Kidney epithelial cell (primary cell): Measurements from ENCODE around the gene SARS1. TPM values are rescaled to one million over a fixed set of nuclear protein-coding genes. Genes with fewer than 3 reads are reported as not detected.

Experiments used
- DNase-seq: peaks from one replicate; pipeline ENCODE4 v3.0.0-alpha.2; 2010; ENCODE audit warnings: low read depth
- H3K27me3 ChIP-seq: 2 replicates; pipeline ENCODE4 v1.6.0; 2011; ENCODE audit warnings: low read length; ENCODE audit not compliant: control insufficient read depth, insufficient read depth
- H3K36me3 ChIP-seq: 2 replicates; pipeline ENCODE4 v1.5.1; 2011; ENCODE audit warnings: low read length; ENCODE audit not compliant: control insufficient read depth, insufficient read depth
- H3K4me3 ChIP-seq: 2 replicates; pipeline ENCODE4 v1.5.1; 2011; ENCODE audit warnings: low read depth, mild to moderate bottlenecking, control low read depth, low read length
- total RNA-seq: library from RNA; depleted of rRNA; stranded (reverse); fragments of >200 nt; gene quantifications from 2 replicates; pipeline ENCODE4 v1.2.3, GENCODE V29; 2015
- TF ChIP-seq, protein P1 (sequence below): IDR thresholded peaks from 2 replicates; pipeline ENCODE4 v1.5.1; 2011; ENCODE audit warnings: mild to moderate bottlenecking, moderate library complexity, low read length, control low read depth, inconsistent platforms; ENCODE audit not compliant: insufficient read depth, poor library complexity, severe bottlenecking

The SARS1 gene
- total RNA-seq, 1 donor from 2014 or later = 411 TPM

DNA sequence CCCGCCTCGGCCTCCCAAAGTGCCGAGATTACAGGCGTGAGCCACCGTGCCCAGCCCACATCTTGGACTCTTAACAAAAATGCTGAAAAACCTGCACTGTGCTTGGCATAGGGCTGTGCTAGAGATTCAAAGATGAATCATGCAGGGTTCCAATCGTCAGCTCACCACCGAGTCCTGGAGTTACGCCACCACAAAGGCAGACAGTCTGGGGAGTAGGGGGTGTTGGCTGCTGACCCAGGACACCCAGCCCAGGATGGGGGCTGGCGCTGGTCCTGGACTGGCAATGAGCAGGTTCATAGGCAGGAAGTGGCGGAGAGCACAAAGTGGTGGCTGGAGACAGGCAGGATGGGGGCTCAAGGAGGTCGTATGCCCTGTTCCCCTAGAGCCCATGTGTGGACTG lies 53.2 kb downstream of the SARS1 start:
- no peaks in the 10 kb centered on the region for H3K27me3 ChIP-seq

DNA sequence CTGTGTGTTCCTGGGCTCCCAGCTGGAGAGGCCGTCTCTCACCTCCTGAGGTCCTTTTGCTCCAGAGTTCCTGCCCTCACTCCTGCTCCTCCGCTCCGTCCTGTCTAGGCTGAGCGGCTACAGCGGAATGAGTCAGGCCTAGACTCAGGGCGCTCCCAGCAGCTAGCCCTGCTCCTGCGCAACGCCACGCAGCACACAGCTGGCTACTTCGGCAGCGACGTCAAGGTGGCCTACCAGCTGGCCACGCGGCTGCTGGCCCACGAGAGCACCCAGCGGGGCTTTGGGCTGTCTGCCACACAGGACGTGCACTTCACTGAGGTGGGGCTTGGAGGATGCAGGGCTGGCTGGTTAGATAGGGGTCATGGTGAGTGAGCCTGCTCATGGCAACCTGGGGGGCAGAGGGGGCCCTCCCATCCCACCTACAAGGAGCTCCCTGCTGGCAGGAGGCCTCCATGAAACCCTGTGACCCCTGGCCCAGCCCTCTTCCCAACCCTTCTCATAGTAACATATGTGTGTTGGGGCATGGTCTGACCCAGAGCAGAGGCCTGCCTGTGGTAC lies 54.1 kb downstream of the SARS1 start:
- TF ChIP-seq, protein P1, sequence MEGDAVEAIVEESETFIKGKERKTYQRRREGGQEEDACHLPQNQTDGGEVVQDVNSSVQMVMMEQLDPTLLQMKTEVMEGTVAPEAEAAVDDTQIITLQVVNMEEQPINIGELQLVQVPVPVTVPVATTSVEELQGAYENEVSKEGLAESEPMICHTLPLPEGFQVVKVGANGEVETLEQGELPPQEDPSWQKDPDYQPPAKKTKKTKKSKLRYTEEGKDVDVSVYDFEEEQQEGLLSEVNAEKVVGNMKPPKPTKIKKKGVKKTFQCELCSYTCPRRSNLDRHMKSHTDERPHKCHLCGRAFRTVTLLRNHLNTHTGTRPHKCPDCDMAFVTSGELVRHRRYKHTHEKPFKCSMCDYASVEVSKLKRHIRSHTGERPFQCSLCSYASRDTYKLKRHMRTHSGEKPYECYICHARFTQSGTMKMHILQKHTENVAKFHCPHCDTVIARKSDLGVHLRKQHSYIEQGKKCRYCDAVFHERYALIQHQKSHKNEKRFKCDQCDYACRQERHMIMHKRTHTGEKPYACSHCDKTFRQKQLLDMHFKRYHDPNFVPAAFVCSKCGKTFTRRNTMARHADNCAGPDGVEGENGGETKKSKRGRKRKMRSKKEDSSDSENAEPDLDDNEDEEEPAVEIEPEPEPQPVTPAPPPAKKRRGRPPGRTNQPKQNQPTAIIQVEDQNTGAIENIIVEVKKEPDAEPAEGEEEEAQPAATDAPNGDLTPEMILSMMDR = no peak
- Histone ChIP-seq H3K4me3 (no peak overlapping the region), H3K27me3 (no peaks in the 10 kb centered on the region), H3K36me3 (peaks cover 6% of the 10 kb centered on the region)
- DNase-seq = no peak

More for the DNA sequence above, 53.2 kb downstream of the SARS1 start:
- H3K4me3 ChIP-seq = no peak overlapping the region
- H3K36me3 ChIP-seq = peaks cover 4% of the 10 kb centered on the region
- no peak for DNase-seq
- TF ChIP-seq, protein P1 = no peak

DNA sequence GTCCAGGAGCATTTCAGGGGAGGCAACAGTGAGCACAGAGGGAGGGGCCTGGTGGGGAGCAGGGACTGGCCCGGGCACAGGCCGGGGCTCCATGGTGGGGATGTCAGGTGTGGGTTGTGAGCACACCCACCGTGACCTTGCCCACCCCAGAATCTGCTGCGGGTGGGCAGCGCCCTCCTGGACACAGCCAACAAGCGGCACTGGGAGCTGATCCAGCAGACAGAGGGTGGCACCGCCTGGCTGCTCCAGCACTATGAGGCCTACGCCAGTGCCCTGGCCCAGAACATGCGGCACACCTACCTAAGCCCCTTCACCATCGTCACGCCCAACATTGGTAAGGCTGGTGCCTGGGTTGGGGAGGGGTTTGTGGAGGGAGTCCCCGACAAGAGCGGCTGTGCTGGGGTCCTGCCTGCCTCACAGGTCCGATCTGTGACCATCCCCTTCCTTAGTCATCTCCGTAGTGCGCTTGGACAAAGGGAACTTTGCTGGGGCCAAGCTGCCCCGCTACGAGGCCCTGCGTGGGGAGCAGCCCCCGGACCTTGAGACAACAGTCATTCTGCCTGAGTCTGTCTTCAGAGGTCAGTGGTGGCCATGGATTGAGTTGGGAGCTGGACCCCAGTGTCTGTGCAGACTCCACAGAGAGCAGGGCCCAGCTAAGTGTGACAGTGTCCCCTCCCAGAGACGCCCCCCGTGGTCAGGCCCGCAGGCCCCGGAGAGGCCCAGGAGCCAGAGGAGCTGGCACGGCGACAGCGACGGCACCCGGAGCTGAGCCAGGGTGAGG lies 54.9 kb downstream of the SARS1 start:
- no peak for DNase-seq
- peaks cover 6% of the 10 kb centered on the region for H3K36me3 ChIP-seq
- no peaks in the 10 kb centered on the region for H3K27me3 ChIP-seq
- H3K4me3 ChIP-seq = no peak overlapping the region
- TF ChIP-seq, protein P1 = no peak

DNA sequence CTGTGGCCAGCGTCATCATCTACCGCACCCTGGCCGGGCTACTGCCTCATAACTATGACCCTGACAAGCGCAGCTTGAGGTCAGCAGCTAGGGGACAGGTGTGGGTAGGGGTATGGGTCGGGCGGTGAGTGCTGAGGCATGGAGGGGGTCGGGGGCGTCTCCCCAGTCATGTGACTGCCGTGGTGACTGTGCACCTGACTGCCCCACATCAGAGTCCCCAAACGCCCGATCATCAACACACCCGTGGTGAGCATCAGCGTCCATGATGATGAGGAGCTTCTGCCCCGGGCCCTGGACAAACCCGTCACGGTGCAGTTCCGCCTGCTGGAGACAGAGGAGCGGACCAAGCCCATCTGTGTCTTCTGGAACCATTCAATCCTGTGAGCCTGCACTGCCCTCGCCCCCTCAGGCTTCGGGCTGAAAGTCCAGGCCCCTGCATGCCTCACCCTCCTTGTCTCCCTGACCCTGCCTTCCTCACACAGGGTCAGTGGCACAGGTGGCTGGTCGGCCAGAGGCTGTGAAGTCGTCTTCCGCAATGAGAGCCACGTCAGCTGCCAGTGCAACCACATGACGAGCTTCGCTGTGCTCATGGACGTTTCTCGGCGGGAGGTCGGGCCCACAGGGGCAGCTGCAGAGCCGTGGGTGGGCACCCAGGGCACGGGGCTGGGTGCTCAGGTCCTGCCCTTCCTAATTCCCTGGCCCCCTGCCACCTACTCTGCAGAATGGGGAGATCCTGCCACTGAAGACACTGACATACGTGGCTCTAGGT lies 55.7 kb downstream of the SARS1 start:
- Histone ChIP-seq H3K4me3 (no peak overlapping the region), H3K27me3 (no peaks in the 10 kb centered on the region), H3K36me3 (peaks cover 6% of the 10 kb centered on the region)
- TF ChIP-seq, protein P1 = no peak
- no peak for DNase-seq

DNA sequence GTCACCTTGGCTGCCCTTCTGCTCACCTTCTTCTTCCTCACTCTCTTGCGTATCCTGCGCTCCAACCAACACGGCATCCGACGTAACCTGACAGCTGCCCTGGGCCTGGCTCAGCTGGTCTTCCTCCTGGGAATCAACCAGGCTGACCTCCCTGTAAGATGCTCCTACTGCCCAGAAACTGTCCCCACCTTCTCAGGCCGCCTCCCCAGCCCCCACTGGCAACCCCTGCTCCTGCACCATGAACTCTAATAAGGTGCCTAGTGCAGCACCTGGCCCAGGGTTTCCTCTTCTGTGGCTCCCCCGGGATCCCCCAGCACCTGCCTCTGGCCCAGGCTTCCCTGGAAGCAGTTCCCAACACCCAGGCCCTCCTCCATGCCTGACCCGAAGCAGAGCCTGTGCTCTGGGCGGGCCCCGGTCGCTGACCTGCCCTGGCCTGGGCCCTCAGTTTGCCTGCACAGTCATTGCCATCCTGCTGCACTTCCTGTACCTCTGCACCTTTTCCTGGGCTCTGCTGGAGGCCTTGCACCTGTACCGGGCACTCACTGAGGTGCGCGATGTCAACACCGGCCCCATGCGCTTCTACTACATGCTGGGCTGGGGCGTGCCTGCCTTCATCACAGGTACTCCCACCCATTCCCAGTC lies 56.4 kb downstream of the SARS1 start:
- H3K27me3 ChIP-seq = no peaks in the 10 kb centered on the region
- peaks cover 6% of the 10 kb centered on the region for H3K36me3 ChIP-seq
- DNase-seq = no peak
- no peak overlapping the region for H3K4me3 ChIP-seq
- TF ChIP-seq, protein P1 = no peak
